B cell (primary cell): Measurements from ENCODE around the gene SERTAD3. TPM values are rescaled to one million over a fixed set of nuclear protein-coding genes. Genes with fewer than 3 reads are reported as not detected.

Source experiments
- ATAC-seq: fragments of 200-7000 bp; cut with Tn5 transposase; one replicate; pipeline ENCODE4 v1.10.0; 2021; ENCODE audit warnings: low read depth, mild to moderate bottlenecking, moderate number of reproducible peaks, moderate library complexity
- CTCF ChIA-PET: fragments of 350-600 bp; sonication (Branson Sonifier 250); formaldehyde crosslinking; loops from one replicate; lab custom pipeline; 2021; ENCODE audit warnings: antibody characterized with exemption, inconsistent platforms; lab: Charles Lee
- POLR2A ChIA-PET: fragments of 350-600 bp; sonication (Branson Sonifier 250); formaldehyde crosslinking; loops from one replicate; lab custom pipeline; 2021; ENCODE audit warnings: antibody characterized with exemption; lab: Charles Lee
- DNase-seq: peaks from one replicate; pipeline ENCODE4 v3.0.0; 2013
- H2AFZ ChIP-seq: 2 replicates; pipeline ENCODE4 v1.6.1; 2012; ENCODE audit warnings: mild to moderate bottlenecking, low read depth, low read length; ENCODE audit not compliant: insufficient read depth, poor library complexity, severe bottlenecking
- H3K27ac ChIP-seq, 2 donors: 1 replicate in 1 of 2; 2 replicates in 1 of 2; pipeline ENCODE4 v1.5.1; 2012 to 2013; ENCODE audit warnings: low read length in 2 of 2, mild to moderate bottlenecking in 2 of 2, moderate library complexity in 1 of 2
- H3K27me3 ChIP-seq, 4 experiments: fragments of 200-600 bp in 1 of 4; sonication (generic) in 1 of 4; replicated peaks in 1 of 4; 1 replicate in 2 of 4; 2 replicates in 2 of 4; pipeline versions ENCODE4 v1.6.1 to v1.7.0; 2013 to 2016; ENCODE audit warnings: low read length in 3 of 4, mild to moderate bottlenecking in 2 of 4, mixed read lengths in 1 of 4, moderate library complexity in 1 of 4; ENCODE audit not compliant: insufficient read depth in 4 of 4, control insufficient read depth in 3 of 4; ENCODE audit errors: control extremely low read depth in 1 of 4
- H3K36me3 ChIP-seq, 2 experiments: replicated peaks in 1 of 2; 1 replicate in 1 of 2; 2 replicates in 1 of 2; pipeline versions ENCODE4 v1.6.1 to v1.7.1; 2013; ENCODE audit warnings: low read length in 1 of 2; ENCODE audit not compliant: insufficient read depth in 2 of 2, control insufficient read depth in 1 of 2; ENCODE audit errors: control extremely low read depth in 1 of 2, extremely low read depth in 1 of 2
- H3K4me1 ChIP-seq, 2 donors: fragments of 200-600 bp in 1 of 2; sonication (generic) in 1 of 2; 1 replicate in 1 of 2; 2 replicates in 1 of 2; pipeline versions ENCODE4 v1.5.1 to v1.6.1; 2013 to 2017; ENCODE audit warnings: low read length in 2 of 2; ENCODE audit not compliant: control insufficient read depth in 2 of 2, insufficient read depth in 2 of 2
- H3K4me2 ChIP-seq: replicated peaks from 2 replicates; pipeline ENCODE3; 2012; ENCODE audit warnings: mild to moderate bottlenecking, low read depth, low read length; ENCODE audit not compliant: poor library complexity, severe bottlenecking
- H3K4me3 ChIP-seq, 5 experiments: fragments of 200-600 bp in 1 of 5; sonication (generic) in 1 of 5; 1 replicate in 3 of 5; 2 replicates in 2 of 5; pipeline versions ENCODE4 v1.5.1 to v1.7.0; 2011 to 2016; ENCODE audit warnings: low read length in 4 of 5, mild to moderate bottlenecking in 4 of 5, low read depth in 2 of 5, control low read depth in 1 of 5, moderate library complexity in 1 of 5; ENCODE audit not compliant: insufficient read depth in 1 of 5; ENCODE audit errors: control extremely low read depth in 1 of 5, extremely low read depth in 1 of 5
- H3K79me2 ChIP-seq: fragments of 200-600 bp; sonication (generic); one replicate; pipeline ENCODE4 v1.6.0; 2016; ENCODE audit warnings: low read length; ENCODE audit not compliant: control insufficient read depth, insufficient read depth
- H3K9ac ChIP-seq: fragments of 200-600 bp; sonication (generic); 2 replicates; pipeline ENCODE4 v1.6.1; 2017; ENCODE audit warnings: mild to moderate bottlenecking, low read length, moderate library complexity
- H3K9me3 ChIP-seq, 3 donors: one replicate each; pipeline versions ENCODE4 v1.6.1 to v1.7.1; 2013; ENCODE audit warnings: low read length in 2 of 3; ENCODE audit not compliant: control insufficient read depth in 2 of 3, insufficient read depth in 1 of 3; ENCODE audit errors: control extremely low read depth in 1 of 3
- H4K20me1 ChIP-seq: 2 replicates; pipeline ENCODE4 v1.6.0; 2012; ENCODE audit warnings: mild to moderate bottlenecking, low read length; ENCODE audit not compliant: insufficient read depth, control insufficient read depth, poor library complexity, severe bottlenecking
- H3K27ac Mint-ChIP-seq: one replicate; pipeline ENCODE4 v1.8.0; 2021; ENCODE audit warnings: mixed read lengths
- H3K27me3 Mint-ChIP-seq: one replicate; pipeline ENCODE4 v1.8.0; 2021; ENCODE audit warnings: mixed read lengths
- H3K4me1 Mint-ChIP-seq: one replicate; pipeline ENCODE4 v1.8.0; 2021; ENCODE audit warnings: mixed read lengths
- H3K4me3 Mint-ChIP-seq: one replicate; pipeline ENCODE4 v1.8.0; 2021; ENCODE audit warnings: mixed read lengths
- H3K9me3 Mint-ChIP-seq: one replicate; pipeline ENCODE4 v1.8.0; 2022; ENCODE audit warnings: mixed read lengths; ENCODE audit not compliant: insufficient read depth
- CTCF ChIP-seq: fragments of 200-600 bp; IDR thresholded peaks from one replicate; pipeline ENCODE4 v1.8.0; 2022; ENCODE audit warnings: antibody characterized with exemption, mild to moderate bottlenecking
- EZH2 ChIP-seq: IDR thresholded peaks from 2 replicates; pipeline ENCODE4 v1.6.1; 2012; ENCODE audit warnings: borderline replicate concordance, low read depth, mild to moderate bottlenecking, moderate library complexity, low read length; ENCODE audit not compliant: insufficient read depth, poor library complexity, severe bottlenecking
- WGBS: methylation state at CpG from one replicate; pipeline ENCODE4 v1.1.5; 2013; ENCODE audit warnings: missing lambda C conversion rate; ENCODE audit not compliant: insufficient coverage; 5-methylcytosine and 5-hydroxymethylcytosine counted together
- intact Hi-C: fragments of 100-400 bp; cut with micrococcal nuclease; formaldehyde crosslinking; loops from one replicate; pipeline ENCODE4 v1.10.0; 2022
- polyA plus RNA-seq: library from polyadenylated mRNA; depleted of rRNA; stranded (reverse); fragments of >200 nt; gene quantifications from 2 replicates; pipeline ENCODE4 v1.2.3, GENCODE V29; 2012
- total RNA-seq, 2 donors: library from RNA; stranded (reverse); fragments of 120-200 nt in 1 of 2; gene quantifications; 1 replicate in 1 of 2; 2 replicates in 1 of 2; pipeline versions ENCODE4 v1.2.3 to v1.2.4, GENCODE V29; 2013 to 2022

Gene SERTAD3
- total and polyA plus RNA-seq, 2 donors (not counting 1 experiment from before 2014, with no cell fraction given) = 41.6 to 43.9 TPM

- no peak overlapping the region for H3K4me3 ChIP-seq
- no peaks in the 10 kb centered on the region for H3K9me3 ChIP-seq
- TF ChIP-seq EZH2 (no peak), CTCF (no peak)
- H3K4me1 ChIP-seq = no peaks in the 10 kb centered on the region
- ATAC-seq = no peak
- H3K36me3 ChIP-seq = no peaks in the 10 kb centered on the region
- H3K4me1 Mint-ChIP-seq = no peaks in the 10 kb centered on the region
- no peak overlapping the region for H3K4me3 Mint-ChIP-seq
- H2AFZ ChIP-seq = no peak overlapping the region
- no peaks in the 10 kb centered on the region for H4K20me1 ChIP-seq
- no peak overlapping the region for H3K27ac Mint-ChIP-seq
- POLR2A ChIA-PET = interaction anchor here (0.6 kb wide), 1 partner anchor 47 kb away, joined by 3 read pairs; no protein-coding TSS in a partner anchor
- no peaks in the 10 kb centered on the region for H3K9me3 Mint-ChIP-seq
- no peaks in the 10 kb centered on the region for H3K27me3 Mint-ChIP-seq
- H3K27me3 ChIP-seq = no peaks in the 10 kb centered on the region
- CTCF ChIA-PET = interaction anchor here (0.8 to 2.1 kb wide), 4 partner anchors 11 to 148 kb away, joined by 3 to 6 read pairs (median 4); partner anchors contain the start of gene SERTAD1
- WGBS = 94% methylated on average over 4 of the region's 5 CpGs
- DNase-seq = no peak
- H3K9ac ChIP-seq = no peak overlapping the region
- intact Hi-C loops = no loop called here
- no peak overlapping the region for H3K27ac ChIP-seq
- no peak overlapping the region for H3K4me2 ChIP-seq
- no peaks in the 10 kb centered on the region for H3K79me2 ChIP-seq
Measured at GRCh38 chr19:40453151-40453735, 9.1 kb upstream of the SERTAD3 start.

- Histone ChIP-seq H3K9ac (no peak overlapping the region), H3K4me1 (no peaks in the 10 kb centered on the region), H3K79me2 (no peaks in the 10 kb centered on the region), H2AFZ (no peak overlapping the region), H3K4me2 (no peak overlapping the region), H3K4me3 (no peak overlapping the region), H4K20me1 (no peaks in the 10 kb centered on the region), H3K27me3 (no peaks in the 10 kb centered on the region), H3K36me3 (no peaks in the 10 kb centered on the region), H3K27ac (no peak overlapping the region), H3K9me3 (no peaks in the 10 kb centered on the region)
- no peak for ATAC-seq
- ChIA-PET CTCF (interaction anchor here (1.6 to 2.1 kb wide), 3 partner anchors 12 to 147 kb away, joined by 4 to 6 read pairs (median 4); no protein-coding TSS in a partner anchor), POLR2A (no interaction called here)
- Mint-ChIP-seq H3K9me3 (no peaks in the 10 kb centered on the region), H3K4me3 (no peak overlapping the region), H3K27ac (no peak overlapping the region), H3K4me1 (no peaks in the 10 kb centered on the region), H3K27me3 (no peaks in the 10 kb centered on the region)
- no peak for DNase-seq
- TF ChIP-seq CTCF (no peak), EZH2 (no peak)
- 90% methylated on average over 5 of the region's 5 CpGs for WGBS
- intact Hi-C loops = no loop called here
Measured at GRCh38 chr19:40452016-40452415, 7.9 kb upstream of the SERTAD3 start.
